Measurements from ENCODE around the gene CYB5RL.

The CYB5RL gene

DNA sequence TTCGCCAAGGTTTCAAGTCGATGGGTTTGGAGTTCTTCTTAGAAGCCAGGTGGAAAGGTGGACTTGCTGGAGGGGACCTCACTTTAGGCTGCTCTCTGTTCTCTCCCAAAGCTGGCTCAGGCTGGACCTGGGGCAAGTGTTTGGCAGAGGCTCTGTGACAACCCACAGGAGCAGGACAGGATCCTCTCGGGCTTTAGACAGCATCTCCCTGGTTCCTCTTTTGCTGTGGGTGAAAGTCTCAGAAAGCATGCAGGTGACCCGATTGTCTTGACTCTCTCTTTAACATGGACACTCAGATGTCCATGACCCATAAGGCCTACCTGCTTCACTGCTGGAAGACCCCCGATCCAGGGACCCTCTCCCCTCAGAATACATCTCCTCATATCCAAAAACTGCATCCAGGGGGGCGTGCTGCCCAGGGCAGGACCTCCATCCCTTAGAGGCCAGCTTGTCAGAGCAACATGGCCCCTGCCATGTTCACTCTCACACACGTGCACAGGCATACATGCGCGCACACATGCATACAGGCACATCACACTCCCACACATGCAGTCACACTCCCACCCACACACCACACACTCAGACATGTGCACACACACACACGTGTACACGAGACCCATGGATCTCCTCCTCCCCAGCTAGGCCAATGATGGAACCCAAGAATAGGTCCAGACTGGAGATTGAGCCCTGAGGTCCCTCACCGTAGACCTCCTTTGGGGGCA is 21.4 kb upstream of the CYB5RL start:
- Histone ChIP-seq H3K9me3 (no peaks in the 10 kb centered on the region), H3K4me1 (ENCODE audit: control insufficient read depth in 1 of 2, insufficient read depth in 1 of 2, low read depth in 1 of 2, low read length in 1 of 2) (peaks cover 7 to 10% of the 10 kb centered on the region in 2 experiments), H3K4me3 (ENCODE audit: low read depth in 1 of 2, low read length in 1 of 2) (no peak overlapping the region), H3K36me3 (peaks cover 28% of the 10 kb centered on the region), H3K27ac (no peak overlapping the region), H3K27me3 (no peaks in the 10 kb centered on the region)
- TF ChIP-seq, protein P1, sequence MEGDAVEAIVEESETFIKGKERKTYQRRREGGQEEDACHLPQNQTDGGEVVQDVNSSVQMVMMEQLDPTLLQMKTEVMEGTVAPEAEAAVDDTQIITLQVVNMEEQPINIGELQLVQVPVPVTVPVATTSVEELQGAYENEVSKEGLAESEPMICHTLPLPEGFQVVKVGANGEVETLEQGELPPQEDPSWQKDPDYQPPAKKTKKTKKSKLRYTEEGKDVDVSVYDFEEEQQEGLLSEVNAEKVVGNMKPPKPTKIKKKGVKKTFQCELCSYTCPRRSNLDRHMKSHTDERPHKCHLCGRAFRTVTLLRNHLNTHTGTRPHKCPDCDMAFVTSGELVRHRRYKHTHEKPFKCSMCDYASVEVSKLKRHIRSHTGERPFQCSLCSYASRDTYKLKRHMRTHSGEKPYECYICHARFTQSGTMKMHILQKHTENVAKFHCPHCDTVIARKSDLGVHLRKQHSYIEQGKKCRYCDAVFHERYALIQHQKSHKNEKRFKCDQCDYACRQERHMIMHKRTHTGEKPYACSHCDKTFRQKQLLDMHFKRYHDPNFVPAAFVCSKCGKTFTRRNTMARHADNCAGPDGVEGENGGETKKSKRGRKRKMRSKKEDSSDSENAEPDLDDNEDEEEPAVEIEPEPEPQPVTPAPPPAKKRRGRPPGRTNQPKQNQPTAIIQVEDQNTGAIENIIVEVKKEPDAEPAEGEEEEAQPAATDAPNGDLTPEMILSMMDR (IDR thresholded peaks at IDR 0.05), result no peak

DNA sequence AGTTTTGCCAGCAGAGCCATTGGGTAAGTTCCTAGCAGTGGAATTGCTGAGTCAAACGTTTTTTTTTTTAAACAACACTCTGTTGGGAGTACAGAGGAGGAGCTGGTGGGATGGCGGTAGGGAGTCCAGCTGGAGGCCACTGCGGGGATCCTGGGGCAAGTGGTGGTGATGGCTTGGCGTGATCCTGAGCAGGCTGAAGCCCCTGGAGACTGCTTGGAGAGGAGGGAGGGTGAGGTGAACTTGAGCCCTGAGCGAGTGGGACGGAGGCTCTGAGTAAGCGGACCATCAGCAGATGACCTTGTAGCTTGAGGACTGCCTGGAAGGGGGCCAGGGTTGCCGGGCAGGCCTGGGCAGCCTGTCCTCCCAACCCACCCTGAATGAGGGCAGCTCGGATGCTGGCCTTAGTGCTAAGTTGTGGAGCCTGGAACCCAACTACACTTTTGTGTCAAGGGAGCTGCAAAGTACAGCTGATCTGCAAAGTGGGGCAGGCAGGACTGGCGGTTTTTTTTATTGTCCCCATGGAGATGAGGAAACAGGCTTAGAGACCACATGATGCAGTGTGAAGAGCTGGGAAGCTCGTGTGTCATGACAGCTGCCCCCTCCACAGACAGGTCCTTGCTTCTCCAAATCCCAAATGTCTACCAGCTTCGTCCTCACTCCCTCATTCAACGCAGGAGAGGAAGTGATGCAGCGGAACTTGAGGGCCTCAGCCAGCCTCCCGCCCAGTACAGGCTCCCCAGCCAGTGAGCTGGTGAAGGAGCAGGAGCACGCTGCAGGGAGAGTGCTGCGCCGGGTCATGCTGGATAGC is 20.4 kb upstream of the CYB5RL start:
- H3K36me3 ChIP-seq, result peaks cover 39% of the 10 kb centered on the region
- no peaks in the 10 kb centered on the region for H3K9me3 ChIP-seq
- H3K27me3 ChIP-seq, result no peaks in the 10 kb centered on the region
- H3K27ac ChIP-seq, result no peak overlapping the region
- TF ChIP-seq, protein P1 (IDR thresholded peaks at IDR 0.05), result no peak
- peaks cover 7 to 10% of the 10 kb centered on the region in 2 experiments for H3K4me1 ChIP-seq (ENCODE audit: control insufficient read depth in 1 of 2, insufficient read depth in 1 of 2, low read depth in 1 of 2, low read length in 1 of 2)
- H3K4me3 ChIP-seq (ENCODE audit: low read depth in 1 of 2, low read length in 1 of 2), result no peak overlapping the region

DNA sequence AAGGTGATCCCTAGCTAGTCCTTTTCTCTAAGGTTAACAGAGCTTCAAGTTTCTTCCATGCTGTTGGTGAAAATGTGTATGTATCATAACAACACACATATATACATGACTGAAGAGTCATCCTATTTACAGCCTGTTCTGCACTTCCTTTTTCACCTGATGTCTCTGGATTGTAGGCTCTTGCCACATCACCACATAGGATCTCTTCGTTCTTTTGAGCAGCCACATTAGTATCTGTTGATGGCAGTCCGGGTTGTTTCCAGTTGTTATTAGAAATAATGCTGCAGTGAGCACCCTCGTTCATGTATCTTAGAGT is 19.8 kb upstream of the CYB5RL start:
- Histone ChIP-seq H3K4me3 (ENCODE audit: low read depth in 1 of 2, low read length in 1 of 2) (no peak overlapping the region), H3K9me3 (no peaks in the 10 kb centered on the region), H3K4me1 (ENCODE audit: control insufficient read depth in 1 of 2, insufficient read depth in 1 of 2, low read depth in 1 of 2, low read length in 1 of 2) (peaks cover 7 to 10% of the 10 kb centered on the region in 2 experiments), H3K36me3 (peaks cover 44% of the 10 kb centered on the region), H3K27ac (no peak overlapping the region), H3K27me3 (no peaks in the 10 kb centered on the region)
- TF ChIP-seq, protein P1 (IDR thresholded peaks at IDR 0.05), result no peak

DNA sequence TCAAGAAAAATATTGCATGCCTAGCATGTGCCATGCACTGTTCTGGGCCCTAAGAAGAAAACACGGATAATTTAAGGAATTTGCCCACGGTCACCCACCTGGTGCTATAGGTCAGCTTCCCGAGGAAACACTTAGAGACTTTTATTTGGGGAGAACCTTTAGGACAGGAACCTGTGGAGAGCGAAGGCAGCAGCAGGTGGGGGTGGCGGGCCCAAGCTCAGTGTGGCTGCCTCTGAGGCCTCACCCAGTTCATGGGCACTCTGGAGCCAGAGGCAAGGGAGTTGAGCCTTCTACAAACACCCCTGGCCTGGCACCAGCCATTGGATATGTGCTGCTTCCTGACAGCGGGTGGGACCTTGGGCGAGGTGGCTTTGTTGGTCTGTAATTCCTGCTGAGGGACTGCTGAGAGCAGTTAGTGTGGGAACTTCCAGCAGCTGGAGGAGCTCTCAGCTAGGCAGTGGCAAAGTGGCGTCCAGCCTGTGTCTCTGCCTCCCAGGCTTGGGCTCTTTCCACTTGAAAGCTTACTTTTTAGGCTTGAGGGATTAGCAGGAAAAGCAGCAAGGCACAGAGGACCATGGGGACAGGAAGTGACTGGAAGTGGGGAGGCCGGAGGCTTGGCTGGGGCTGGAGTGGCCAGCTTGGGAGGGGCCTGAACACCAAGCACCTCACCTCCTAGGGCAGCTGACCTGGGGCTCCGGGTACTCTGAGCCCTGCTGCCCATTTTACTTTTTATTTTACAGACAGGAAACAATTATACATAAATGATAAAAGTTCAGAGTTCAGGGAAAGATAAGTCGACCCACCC is 19.3 kb upstream of the CYB5RL start:
- Histone ChIP-seq H3K4me1 (ENCODE audit: control insufficient read depth in 1 of 2, insufficient read depth in 1 of 2, low read depth in 1 of 2, low read length in 1 of 2) (peaks cover 7 to 10% of the 10 kb centered on the region in 2 experiments), H3K27ac (no peak overlapping the region), H3K36me3 (peaks cover 50% of the 10 kb centered on the region), H3K27me3 (no peaks in the 10 kb centered on the region), H3K4me3 (ENCODE audit: low read depth in 1 of 2, low read length in 1 of 2) (no peak overlapping the region), H3K9me3 (no peaks in the 10 kb centered on the region)
- TF ChIP-seq, protein P1 (IDR thresholded peaks at IDR 0.05), result no peak

DNA sequence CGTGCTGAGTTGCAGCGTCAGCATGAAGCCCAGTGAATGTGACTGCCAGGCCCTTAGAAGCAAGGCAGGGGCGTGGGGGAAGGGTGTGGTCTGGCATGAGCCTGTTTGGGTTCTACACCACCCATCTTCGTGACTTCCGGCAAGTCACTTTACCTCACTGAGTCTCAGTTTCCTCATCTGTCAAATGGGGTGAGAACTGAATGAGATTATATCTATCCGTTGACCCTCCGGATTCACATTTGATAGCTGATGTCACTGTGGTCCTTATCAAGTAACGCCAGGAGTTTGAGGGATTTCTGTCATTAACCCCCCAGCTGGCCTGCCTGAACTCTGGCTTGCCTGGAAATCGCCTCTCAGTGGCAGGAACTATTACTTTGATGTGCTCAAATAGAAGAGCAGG is 15.7 kb upstream of the CYB5RL start:
- Histone ChIP-seq H3K4me1 (ENCODE audit: control insufficient read depth in 1 of 2, insufficient read depth in 1 of 2, low read depth in 1 of 2, low read length in 1 of 2) (peaks cover 2 to 6% of the 10 kb centered on the region in 2 experiments), H3K36me3 (peaks cover 84% of the 10 kb centered on the region), H3K27ac (no peak overlapping the region), H3K27me3 (no peaks in the 10 kb centered on the region), H3K9me3 (no peaks in the 10 kb centered on the region), H3K4me3 (ENCODE audit: low read depth in 1 of 2, low read length in 1 of 2) (no peak overlapping the region)
- TF ChIP-seq, protein P1 (IDR thresholded peaks at IDR 0.05), result no peak
